SKM-1 (cell line): ENCODE results near the gene ZNF101.
A peak's percentile ranks its signal among the peaks of the same experiment; 100 is the strongest.
"Not testable (repeated sequence)": the region's sequence is repeated elsewhere in the genome, so short reads cannot be mapped to it uniquely, and the experiment has no call there.

Source experiments
- DNase-seq: peaks from one replicate; lab custom pipeline; 2025; ENCODE audit not compliant: unreplicated experiment; lab: John Stamatoyannopoulos, UW

ZNF101 gene

DNA sequence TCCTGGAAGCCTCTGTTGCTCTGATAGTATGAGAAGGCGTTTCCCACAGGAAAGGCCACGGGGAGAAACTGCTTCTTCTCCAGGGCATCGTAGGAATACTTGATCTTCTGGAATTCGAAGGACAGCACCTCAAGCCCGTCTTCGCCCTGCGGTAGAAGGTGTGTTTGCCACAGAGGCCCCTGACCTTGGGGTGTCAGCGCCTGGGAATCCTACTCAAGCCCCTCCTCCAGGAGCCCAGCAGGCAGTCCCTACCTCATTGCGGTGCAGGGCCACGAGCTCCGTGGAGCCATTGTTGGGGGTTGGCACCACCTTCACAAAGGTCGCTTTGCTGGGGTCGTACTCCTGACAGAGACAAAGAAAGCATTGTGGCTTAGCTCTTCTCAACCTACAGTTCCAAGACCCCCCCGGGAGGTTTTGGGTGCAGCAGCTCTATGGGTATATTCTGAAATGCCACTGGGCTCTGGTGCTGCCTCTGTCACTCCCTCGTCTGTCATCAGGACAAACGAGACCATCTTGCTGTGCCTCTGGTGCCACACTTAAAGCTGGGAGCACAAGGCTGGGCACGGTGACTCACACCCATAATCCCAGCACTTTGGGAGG, 8.9 kb upstream of the ZNF101 start:
- DNase-seq, result no peak

GRCh38 chr19:19661141-19661674, 7.4 kb upstream of the ZNF101 start:
- no peak for DNase-seq

DNA sequence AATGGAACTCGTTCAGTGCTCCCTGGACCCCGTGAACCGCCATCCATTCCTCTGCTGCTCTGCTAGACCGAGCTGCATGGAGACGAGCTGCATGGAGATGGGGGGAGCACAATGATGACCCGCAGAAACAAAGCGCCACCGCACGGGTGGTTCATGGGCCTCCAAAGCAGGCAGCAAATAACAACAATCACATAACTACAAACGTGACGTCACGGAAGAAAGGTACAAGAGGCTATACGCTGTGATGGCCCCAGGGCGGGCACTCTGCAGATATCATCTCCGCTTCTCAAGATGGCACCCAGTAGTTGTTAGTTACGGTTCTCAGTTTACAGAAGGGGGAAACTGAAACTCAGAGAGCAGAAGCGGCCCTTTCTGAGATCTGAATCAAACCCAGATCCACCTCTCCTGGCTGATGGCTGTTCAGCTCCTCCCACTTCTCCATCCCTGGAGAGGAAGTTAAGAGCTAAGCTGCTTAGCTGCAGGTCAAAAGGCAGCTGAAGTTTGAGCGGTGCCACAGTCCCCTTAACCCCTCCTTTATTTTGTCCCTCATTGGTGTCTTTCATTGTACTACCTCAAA, 6.9 kb upstream of the ZNF101 start:
- DNase-seq, result peak; percentile 61

GRCh38 chr19:19662344-19662743, 6.3 kb upstream of the ZNF101 start:
- DNase-seq, result no peak

DNA sequence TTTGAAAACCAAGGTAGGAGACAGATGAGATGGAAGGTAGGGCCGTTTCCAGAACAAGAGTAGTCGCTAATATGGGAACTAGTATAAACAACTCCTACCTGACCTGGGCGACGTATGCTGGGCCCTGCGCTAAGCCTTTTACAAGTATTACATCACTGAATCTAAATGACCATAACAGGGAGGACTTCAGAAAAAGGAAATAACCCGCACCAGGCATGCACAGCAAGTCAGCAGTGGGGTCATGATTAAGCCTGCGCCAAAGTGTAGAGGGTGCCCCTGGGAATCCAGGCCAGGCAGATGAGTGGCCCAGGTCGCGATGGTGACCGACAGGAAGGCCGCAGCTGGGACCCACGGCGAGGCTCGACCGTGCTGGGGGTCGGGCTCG, 5.8 kb upstream of the ZNF101 start:
- DNase-seq, result peak; percentile 19

GRCh38 chr19:19663256-19664120, 5.2 kb upstream of the ZNF101 start, which contains the start of gene ATP13A1:
ATP13A1 (minus strand) TSS chr19:19663676; CDS start chr19:19663666, 10 bp downstream.
- peak; percentile 96 for DNase-seq

- DNase-seq, result not testable (repeated sequence)
Measured at GRCh38 chr19:19665420-19665948, 3.2 kb upstream of the ZNF101 start.

DNA sequence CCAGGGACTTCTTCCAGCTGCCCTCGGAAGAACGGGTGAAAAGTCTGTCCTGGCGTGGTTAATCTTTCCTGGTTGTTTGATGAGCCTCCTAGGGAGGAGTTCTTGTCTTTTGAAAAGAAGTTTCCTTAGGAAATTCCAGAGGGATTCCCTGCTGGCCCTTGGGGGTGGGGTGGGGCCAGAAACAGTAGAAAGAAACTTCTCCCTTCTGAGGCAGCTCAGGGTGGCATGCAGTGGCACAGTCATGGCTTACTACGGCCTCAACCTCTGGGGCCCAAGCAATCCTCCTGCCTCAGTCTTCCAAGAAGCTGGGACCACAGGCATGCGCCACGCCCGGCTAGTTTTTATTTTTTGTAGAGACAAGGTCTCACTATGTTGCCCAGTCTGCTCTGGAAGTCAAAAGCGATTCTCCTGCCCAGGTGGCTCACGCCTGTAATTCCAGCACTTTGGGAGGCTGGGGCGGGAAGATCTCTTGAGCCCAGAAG, 1.5 kb downstream of the ZNF101 start:
- no peak for DNase-seq

- no peak for DNase-seq
Measured at GRCh38 chr19:19672816-19673215, 4.2 kb downstream of the ZNF101 start.

- no peak for DNase-seq
Measured at GRCh38 chr19:19674315-19674714, 5.7 kb downstream of the ZNF101 start.

DNA sequence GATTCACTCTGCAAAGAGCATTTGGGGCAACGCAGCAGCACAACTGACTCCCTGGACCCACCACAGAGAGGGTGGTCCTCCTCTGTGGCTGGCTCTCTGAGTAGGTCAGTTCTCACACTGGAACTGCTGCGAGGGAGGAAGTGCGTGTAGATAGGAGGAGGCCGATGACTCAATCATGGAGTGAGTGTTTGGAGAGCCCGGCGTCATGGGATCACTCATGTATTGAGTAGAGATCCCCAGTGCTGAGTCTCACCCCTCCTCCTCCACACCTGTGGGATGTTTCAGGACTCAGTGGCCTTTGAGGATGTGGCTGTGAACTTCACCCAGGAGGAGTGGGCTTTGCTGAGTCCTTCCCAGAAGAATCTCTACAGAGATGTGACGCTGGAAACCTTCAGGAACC, 8.9 kb downstream of the ZNF101 start:
- no peak for DNase-seq

DNA sequence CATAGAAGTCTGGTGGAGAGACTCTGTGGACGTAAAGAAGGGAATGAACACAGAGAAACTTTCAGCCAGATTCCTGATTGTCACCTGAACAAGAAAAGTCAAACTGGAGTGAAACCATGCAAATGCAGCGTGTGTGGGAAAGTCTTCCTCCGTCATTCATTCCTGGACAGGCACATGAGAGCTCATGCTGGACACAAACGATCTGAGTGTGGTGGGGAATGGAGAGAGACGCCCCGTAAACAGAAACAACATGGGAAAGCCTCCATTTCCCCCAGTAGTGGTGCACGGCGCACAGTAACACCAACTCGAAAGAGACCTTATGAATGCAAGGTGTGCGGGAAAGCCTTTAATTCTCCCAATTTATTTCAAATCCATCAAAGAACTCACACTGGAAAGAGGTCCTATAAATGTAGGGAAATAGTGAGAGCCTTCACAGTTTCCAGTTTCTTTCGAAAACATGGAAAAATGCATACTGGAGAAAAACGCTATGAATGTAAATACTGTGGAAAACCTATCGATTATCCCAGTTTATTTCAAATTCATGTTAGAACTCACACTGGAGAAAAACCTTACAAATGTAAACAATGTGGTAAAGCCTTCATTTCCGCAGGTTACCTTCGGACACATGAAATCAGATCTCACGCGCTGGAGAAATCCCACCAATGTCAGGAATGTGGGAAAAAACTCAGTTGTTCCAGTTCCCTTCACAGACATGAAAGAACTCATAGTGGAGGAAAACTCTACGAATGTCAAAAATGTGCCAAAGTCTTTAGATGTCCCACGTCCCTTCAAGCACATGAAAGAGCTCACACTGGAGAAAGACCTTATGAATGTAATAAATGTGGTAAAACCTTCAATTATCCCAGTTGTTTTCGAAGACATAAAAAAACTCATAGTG, 10.8 kb downstream of the ZNF101 start:
- no peak for DNase-seq

DNA sequence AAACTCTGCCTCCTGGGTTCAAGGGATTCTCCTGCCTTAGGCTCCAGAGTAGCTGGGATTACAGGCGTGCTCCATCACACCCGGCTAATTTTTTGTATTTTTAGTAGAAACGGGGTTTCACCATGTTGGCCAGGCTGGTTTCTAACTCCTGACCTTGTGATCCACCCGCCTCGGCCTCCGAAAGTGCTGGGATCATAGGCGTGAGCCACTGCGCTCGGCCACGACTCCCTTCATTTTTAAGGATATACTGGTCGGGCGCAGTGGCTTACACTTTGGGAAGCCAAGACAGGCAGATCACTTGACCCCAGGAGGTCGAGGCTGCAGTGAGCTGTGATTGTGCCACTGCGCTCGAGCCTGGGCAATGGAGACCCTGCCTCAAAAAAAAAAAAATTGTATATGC, 17.5 kb downstream of the ZNF101 start:
- DNase-seq, result not testable (repeated sequence)

DNA sequence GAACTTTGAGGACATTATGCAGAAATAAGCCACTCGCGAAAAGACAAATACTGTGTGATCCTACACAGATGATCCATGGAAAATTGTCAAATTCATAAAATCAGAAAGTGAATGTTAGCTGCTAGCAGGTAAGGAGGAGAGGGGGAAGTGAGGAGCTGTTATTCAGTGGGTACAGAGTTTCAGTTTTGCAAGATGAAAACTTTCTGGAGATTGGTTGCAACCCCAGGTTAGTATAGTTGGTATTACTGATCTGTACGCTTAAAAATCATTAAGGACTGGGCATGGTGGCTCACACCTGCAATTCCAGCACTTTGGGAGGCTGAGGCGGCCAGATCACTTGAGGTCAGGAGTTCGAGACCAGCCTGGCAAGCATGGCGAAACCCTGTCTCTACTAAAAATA, 17.9 kb downstream of the ZNF101 start:
- no peak for DNase-seq

GRCh38 chr19:19687090-19687489, 18.5 kb downstream of the ZNF101 start:
- no peak for DNase-seq

DNA sequence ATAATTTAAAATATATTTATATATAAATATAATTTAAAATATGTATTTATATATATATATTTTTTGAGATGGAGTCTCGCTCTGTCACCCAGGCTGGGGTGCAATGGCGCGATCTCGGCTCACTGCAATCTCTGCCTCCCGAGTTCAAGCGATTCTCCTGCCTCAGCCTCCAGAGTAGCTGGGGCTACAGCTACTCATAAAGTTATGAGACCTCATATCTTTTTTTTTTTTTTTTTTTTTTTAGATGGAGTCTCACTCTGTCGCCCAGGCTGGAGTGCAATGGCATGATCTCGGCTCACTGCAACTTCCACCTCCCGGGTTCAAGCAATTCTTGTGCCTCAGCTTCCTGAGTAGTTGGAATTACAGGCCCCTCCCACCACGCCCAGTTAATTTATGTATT, 20.4 kb downstream of the ZNF101 start:
- not testable (repeated sequence) for DNase-seq

GRCh38 chr19:19691683-19692082, 23.0 kb downstream of the ZNF101 start:
- no peak for DNase-seq

- DNase-seq, result no peak
Measured at GRCh38 chr19:19696386-19696785, 27.7 kb downstream of the ZNF101 start.

GRCh38 chr19:19697589-19697988, 28.9 kb downstream of the ZNF101 start:
- no peak for DNase-seq

DNA sequence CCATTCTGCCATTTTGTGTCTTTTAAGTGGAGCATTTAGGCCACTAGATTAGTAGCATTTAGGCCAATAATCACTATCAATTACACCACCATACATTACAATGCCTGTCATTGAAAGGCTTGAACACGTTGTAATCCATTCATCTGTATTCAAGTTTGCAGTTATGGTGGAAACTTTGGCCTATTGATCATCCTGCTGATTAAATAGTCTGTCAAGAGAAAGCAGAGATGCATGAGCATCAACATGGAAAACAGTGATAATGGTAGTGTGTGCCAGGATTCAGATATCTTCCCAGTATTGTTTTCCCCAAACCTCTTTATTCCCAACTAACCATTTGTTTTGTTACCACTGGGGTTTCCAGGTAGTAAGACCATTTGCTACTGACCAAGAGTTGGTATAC, 31.9 kb downstream of the ZNF101 start:
- DNase-seq, result not testable (repeated sequence)
